ENCODE data around the gene CNDP1. TPM values are rescaled to one million over a fixed set of nuclear protein-coding genes. Genes with fewer than 3 reads are reported as not detected.
A peak's percentile ranks its signal among the peaks of the same experiment; 100 is the strongest.

The CNDP1 gene
- total RNA-seq, 6 experiments from 2014 or later = not detected

- no peak overlapping the region for H3K27ac Mint-ChIP-seq
- no peak for DNase-seq
- no peaks in the 10 kb centered on the region for H3K36me3 Mint-ChIP-seq (ENCODE audit: low read depth)
These were observed 48.3 kb downstream of the CNDP1 start for GRCh38 chr18:74582642-74583041.

GRCh38 chr18:74587441-74587840 lies 53.1 kb downstream of the CNDP1 start:
- Mint-ChIP-seq H3K4me3 (no peak overlapping the region), H3K27ac (no peak overlapping the region), H3K27me3 (ENCODE audit: insufficient read depth) (peaks cover 22% of the 10 kb centered on the region), H3K4me1 (ENCODE audit: low read depth) (0 out of 2 replicates have a peak, but pooled peaks cover 5% of the 10 kb centered on the region), H3K9me3 (no peaks in the 10 kb centered on the region), H3K36me3 (ENCODE audit: low read depth) (no peaks in the 10 kb centered on the region)
- TF ChIP-seq CTCF (IDR thresholded peaks at IDR 0.05) = no peak
- no peak for DNase-seq

More at GRCh38 chr18:74582642-74583041, 48.3 kb downstream of the CNDP1 start:
- Mint-ChIP-seq H3K9me3 (no peaks in the 10 kb centered on the region), H3K4me1 (ENCODE audit: low read depth) (no peaks in the 10 kb centered on the region), H3K4me3 (no peak overlapping the region), H3K27me3 (ENCODE audit: insufficient read depth) (peaks cover 40% of the 10 kb centered on the region)
- TF ChIP-seq CTCF (IDR thresholded peaks at IDR 0.05) = no peak

GRCh38 chr18:74589021-74589420 lies 54.7 kb downstream of the CNDP1 start:
- Mint-ChIP-seq H3K36me3 (ENCODE audit: low read depth) (peaks cover 11% of the 10 kb centered on the region), H3K27me3 (ENCODE audit: insufficient read depth) (peaks cover 19% of the 10 kb centered on the region)
- TF ChIP-seq CTCF (IDR thresholded peaks at IDR 0.05) = no peak

GRCh38 chr18:74589811-74590210 lies 55.5 kb downstream of the CNDP1 start:
- no peaks in the 10 kb centered on the region for H3K9me3 Mint-ChIP-seq
- no peak for DNase-seq
- peaks cover 15% of the 10 kb centered on the region for H3K36me3 Mint-ChIP-seq (ENCODE audit: low read depth)
- H3K4me1 Mint-ChIP-seq (ENCODE audit: low read depth) = 0 out of 2 replicates have a peak, but pooled peaks cover 7% of the 10 kb centered on the region
- H3K27me3 Mint-ChIP-seq (ENCODE audit: insufficient read depth) = peaks cover 19% of the 10 kb centered on the region
- no peak overlapping the region for H3K4me3 Mint-ChIP-seq
- TF ChIP-seq CTCF (IDR thresholded peaks at IDR 0.05) = no peak
- no peak overlapping the region for H3K27ac Mint-ChIP-seq

More at GRCh38 chr18:74589021-74589420, 54.7 kb downstream of the CNDP1 start:
- no peak overlapping the region for H3K27ac Mint-ChIP-seq
- no peak for DNase-seq
- no peaks in the 10 kb centered on the region for H3K9me3 Mint-ChIP-seq
- 0 out of 2 replicates have a peak, but pooled peaks cover 5% of the 10 kb centered on the region for H3K4me1 Mint-ChIP-seq (ENCODE audit: low read depth)
- no peak overlapping the region for H3K4me3 Mint-ChIP-seq

GRCh38 chr18:74590671-74591070 lies 56.4 kb downstream of the CNDP1 start:
- Mint-ChIP-seq H3K4me3 (no peak overlapping the region), H3K27me3 (ENCODE audit: insufficient read depth) (peaks cover 19% of the 10 kb centered on the region), H3K4me1 (ENCODE audit: low read depth) (peaks cover 16% of the 10 kb centered on the region), H3K27ac (no peak overlapping the region), H3K36me3 (ENCODE audit: low read depth) (peaks cover 23% of the 10 kb centered on the region), H3K9me3 (no peaks in the 10 kb centered on the region)
- DNase-seq = no peak
- TF ChIP-seq CTCF (IDR thresholded peaks at IDR 0.05) = no peak

- DNase-seq = no peak
- Mint-ChIP-seq H3K27me3 (ENCODE audit: insufficient read depth) (peaks cover 2% of the 10 kb centered on the region), H3K27ac (0 out of 2 replicates have a peak overlapping the region, but pooled peaks have one; percentile 5), H3K4me3 (peak overlapping the region; percentile 59), H3K36me3 (ENCODE audit: low read depth) (peaks cover 33% of the 10 kb centered on the region), H3K9me3 (no peaks in the 10 kb centered on the region), H3K4me1 (ENCODE audit: low read depth) (peaks cover 37% of the 10 kb centered on the region)
- TF ChIP-seq CTCF (IDR thresholded peaks at IDR 0.05) = no peak
These were observed 61.1 kb downstream of the CNDP1 start for GRCh38 chr18:74595431-74595830.

Data from HFFc6 (cell line).